ENCODE results near the gene INPP4B.

INPP4B gene

GRCh38 chr4:142845293-142846107, 601 bp downstream of the INPP4B start:
- ATAC-seq (peak; percentile 12), DNase-seq (ENCODE audit: low spot score in 2 of 2) (no peak)
- Mint-ChIP-seq H3K27ac (no peak overlapping the region), H3K4me3 (peak overlapping the region; percentile 76), H3K4me1 (peaks cover 15% of the 10 kb centered on the region), H3K36me3 (no peaks in the 10 kb centered on the region), H3K9me3 (no peaks in the 10 kb centered on the region)

- ATAC-seq, result no peak
- Mint-ChIP-seq H3K9me3 (no peaks in the 10 kb centered on the region), H3K36me3 (no peaks in the 10 kb centered on the region), H3K4me1 (peaks cover 15% of the 10 kb centered on the region), H3K27ac (no peak overlapping the region), H3K4me3 (peak overlapping the region; percentile 76)
- DNase-seq (ENCODE audit: low spot score in 2 of 2), result no peak
These were observed 1.3 kb downstream of the INPP4B start for GRCh38 chr4:142844782-142845181.

- no peaks in the 10 kb centered on the region for H3K9me3 Mint-ChIP-seq
- DNase-seq (ENCODE audit: low spot score in 2 of 2) (no peak), ATAC-seq (no peak)
- no peaks in the 10 kb centered on the region for H3K36me3 Mint-ChIP-seq
- peaks cover 4% of the 10 kb centered on the region for H3K4me1 Mint-ChIP-seq
- no peak overlapping the region for H3K27ac Mint-ChIP-seq
- no peak overlapping the region for H3K4me3 Mint-ChIP-seq
These were observed 5.5 kb downstream of the INPP4B start for GRCh38 chr4:142840516-142841123.

GRCh38 chr4:142838778-142839177, 7.3 kb downstream of the INPP4B start:
- H3K4me1 Mint-ChIP-seq, result no peaks in the 10 kb centered on the region
- H3K27ac Mint-ChIP-seq, result no peak overlapping the region
- no peaks in the 10 kb centered on the region for H3K36me3 Mint-ChIP-seq
- ATAC-seq (peak; percentile 55), DNase-seq (ENCODE audit: low spot score in 2 of 2) (no peak)
- H3K4me3 Mint-ChIP-seq, result no peak overlapping the region
- H3K9me3 Mint-ChIP-seq, result no peaks in the 10 kb centered on the region

- Mint-ChIP-seq H3K36me3 (no peaks in the 10 kb centered on the region), H3K27ac (no peak overlapping the region), H3K4me1 (no peaks in the 10 kb centered on the region), H3K4me3 (no peak overlapping the region), H3K9me3 (no peaks in the 10 kb centered on the region)
- DNase-seq (ENCODE audit: low spot score in 2 of 2), result no peak
- no peak for ATAC-seq
These were observed 14.1 kb downstream of the INPP4B start for GRCh38 chr4:142832022-142832421.

GRCh38 chr4:142826503-142827241, 19.4 kb downstream of the INPP4B start:
- Mint-ChIP-seq H3K36me3 (no peaks in the 10 kb centered on the region), H3K9me3 (no peaks in the 10 kb centered on the region), H3K4me3 (no peak overlapping the region), H3K4me1 (no peaks in the 10 kb centered on the region), H3K27ac (no peak overlapping the region)
- DNase-seq (ENCODE audit: low spot score in 2 of 2) (no peak), ATAC-seq (no peak)

GRCh38 chr4:142824368-142824767, 21.7 kb downstream of the INPP4B start:
- no peaks in the 10 kb centered on the region for H3K4me1 Mint-ChIP-seq
- no peaks in the 10 kb centered on the region for H3K9me3 Mint-ChIP-seq
- DNase-seq (ENCODE audit: low spot score in 2 of 2) (no peak), ATAC-seq (peak; percentile 95)
- no peak overlapping the region for H3K4me3 Mint-ChIP-seq
- no peaks in the 10 kb centered on the region for H3K36me3 Mint-ChIP-seq
- no peak overlapping the region for H3K27ac Mint-ChIP-seq

- DNase-seq (ENCODE audit: low spot score in 2 of 2), result no peak
- peak; percentile 18 for ATAC-seq
- no peaks in the 10 kb centered on the region for H3K9me3 Mint-ChIP-seq
- H3K36me3 Mint-ChIP-seq, result no peaks in the 10 kb centered on the region
- no peaks in the 10 kb centered on the region for H3K4me1 Mint-ChIP-seq
- H3K4me3 Mint-ChIP-seq, result no peak overlapping the region
- no peak overlapping the region for H3K27ac Mint-ChIP-seq
These were observed 22.3 kb downstream of the INPP4B start for GRCh38 chr4:142823796-142824195.

- DNase-seq (ENCODE audit: low spot score in 2 of 2) (no peak), ATAC-seq (no peak)
- Mint-ChIP-seq H3K4me3 (no peak overlapping the region), H3K27ac (no peak overlapping the region), H3K36me3 (no peaks in the 10 kb centered on the region), H3K4me1 (peaks cover 13% of the 10 kb centered on the region), H3K9me3 (no peaks in the 10 kb centered on the region)
These were observed 27.6 kb downstream of the INPP4B start for GRCh38 chr4:142818476-142818875.

GRCh38 chr4:142818031-142818430, 28.1 kb downstream of the INPP4B start:
- DNase-seq (ENCODE audit: low spot score in 2 of 2) (no peak), ATAC-seq (no peak)
- H3K36me3 Mint-ChIP-seq, result no peaks in the 10 kb centered on the region
- peak overlapping the region; percentile 29 for H3K27ac Mint-ChIP-seq
- no peak overlapping the region for H3K4me3 Mint-ChIP-seq
- no peaks in the 10 kb centered on the region for H3K9me3 Mint-ChIP-seq
- peaks cover 13% of the 10 kb centered on the region for H3K4me1 Mint-ChIP-seq

- Mint-ChIP-seq H3K4me1 (peaks cover 13% of the 10 kb centered on the region), H3K4me3 (no peak overlapping the region), H3K9me3 (no peaks in the 10 kb centered on the region), H3K36me3 (no peaks in the 10 kb centered on the region), H3K27ac (peak overlapping the region; percentile 29)
- DNase-seq (ENCODE audit: low spot score in 2 of 2), result no peak
- ATAC-seq, result peak; percentile 92
These were observed 28.7 kb downstream of the INPP4B start for GRCh38 chr4:142817442-142817841.

- peaks cover 13% of the 10 kb centered on the region for H3K4me1 Mint-ChIP-seq
- H3K9me3 Mint-ChIP-seq, result no peaks in the 10 kb centered on the region
- no peaks in the 10 kb centered on the region for H3K36me3 Mint-ChIP-seq
- no peak overlapping the region for H3K4me3 Mint-ChIP-seq
- DNase-seq (ENCODE audit: low spot score in 2 of 2) (no peak), ATAC-seq (peak; percentile 81)
- no peak overlapping the region for H3K27ac Mint-ChIP-seq
These were observed 30.3 kb downstream of the INPP4B start for GRCh38 chr4:142815834-142816233.

GRCh38 chr4:142813388-142813787, 32.7 kb downstream of the INPP4B start:
- no peak overlapping the region for H3K4me3 Mint-ChIP-seq
- no peak overlapping the region for H3K27ac Mint-ChIP-seq
- no peaks in the 10 kb centered on the region for H3K9me3 Mint-ChIP-seq
- ATAC-seq (no peak), DNase-seq (ENCODE audit: low spot score in 2 of 2) (no peak)
- H3K4me1 Mint-ChIP-seq, result peaks cover 13% of the 10 kb centered on the region
- no peaks in the 10 kb centered on the region for H3K36me3 Mint-ChIP-seq

- no peak for DNase-seq (ENCODE audit: low spot score in 2 of 2)
- Mint-ChIP-seq H3K4me3 (no peak overlapping the region), H3K27ac (no peak overlapping the region), H3K36me3 (no peaks in the 10 kb centered on the region), H3K4me1 (peaks cover 5% of the 10 kb centered on the region), H3K9me3 (no peaks in the 10 kb centered on the region)
- ATAC-seq, result peak; percentile 75
These were observed 34.0 kb downstream of the INPP4B start for GRCh38 chr4:142812091-142812490.

- H3K4me3 Mint-ChIP-seq, result no peak overlapping the region
- H3K27ac Mint-ChIP-seq, result no peak overlapping the region
- ATAC-seq (no peak), DNase-seq (ENCODE audit: low spot score in 2 of 2) (no peak)
- H3K4me1 Mint-ChIP-seq, result peaks cover 4% of the 10 kb centered on the region
- H3K9me3 Mint-ChIP-seq, result no peaks in the 10 kb centered on the region
- no peaks in the 10 kb centered on the region for H3K36me3 Mint-ChIP-seq
These were observed 35.1 kb downstream of the INPP4B start for GRCh38 chr4:142811034-142811433.

- no peaks in the 10 kb centered on the region for H3K36me3 Mint-ChIP-seq
- DNase-seq (ENCODE audit: low spot score in 2 of 2), result no peak
- no peak overlapping the region for H3K27ac Mint-ChIP-seq
- no peak overlapping the region for H3K4me3 Mint-ChIP-seq
- H3K4me1 Mint-ChIP-seq, result no peaks in the 10 kb centered on the region
- ATAC-seq, result no peak
- H3K9me3 Mint-ChIP-seq, result no peaks in the 10 kb centered on the region
These were observed 36.5 kb downstream of the INPP4B start for GRCh38 chr4:142809559-142809958.
